HCT116 (cell line): ENCODE measurements around the gene SPINK2. TPM values are rescaled to one million over a fixed set of nuclear protein-coding genes. Genes with fewer than 3 reads are reported as not detected.

ENCODE experiments used
- ATAC-seq: fragments of 200-7000 bp; cut with Tn5 transposase; 2 replicates; pipeline ENCODE4 v1.9.1; 2020; ENCODE audit warnings: mild to moderate bottlenecking, moderate library complexity
- BruUV-seq: library from RNA; stranded (reverse); fragments of 400-500 nt; replicated peaks from 2 replicates; lab custom pipeline; 2021; lab: Mats Ljungman, UMichigan
- CTCF ChIA-PET: fragments of 300-600 bp; sonication (Branson Sonifier 250); formaldehyde crosslinking; loops from one replicate; lab custom pipeline; 2021; ENCODE audit warnings: antibody characterized with exemption; lab: Charles Lee
- POLR2A ChIA-PET: fragments of 300-600, 350-600 bp; sonication (Branson Sonifier 250); formaldehyde crosslinking; loops from one replicate; lab custom pipeline; 2021; ENCODE audit warnings: antibody characterized with exemption; lab: Charles Lee
- RAD21 ChIA-PET, 2 experiments: fragments of 300-600 bp; sonication (Branson Sonifier 250); formaldehyde crosslinking; loops; one replicate each; lab custom pipeline; 2023; ENCODE audit warnings: low total read pairs in 2 of 2; ENCODE audit not compliant: uncharacterized antibody in 2 of 2, unreplicated experiment in 2 of 2, low non-redundant PET in 1 of 2; lab: Charles Lee
- DNase-seq: peaks from one replicate; pipeline ENCODE4 v3.0.0-alpha.2; 2010; ENCODE audit warnings: low read depth, low spot score
- H2AFZ ChIP-seq: fragments of 200-600 bp; shearing (Covaris generic), sonication (generic); 2 replicates; pipeline ENCODE4 v1.6.1; 2017; ENCODE audit warnings: low read depth, mixed run types, mixed read lengths, antibody characterized with exemption, low read length; ENCODE audit not compliant: poor library complexity, severe bottlenecking
- H3K27ac ChIP-seq: 2 replicates; pipeline ENCODE4 v1.5.1; 2012; ENCODE audit warnings: low read depth, low read length
- H3K27me3 ChIP-seq: fragments of 200-600 bp; sonication (generic); 2 replicates; pipeline ENCODE4 v1.6.1; 2016; ENCODE audit warnings: mixed run types, low read length, mixed read lengths; ENCODE audit not compliant: insufficient read depth
- H3K36me3 ChIP-seq, 2 experiments: fragments of 200-500 bp in 1 of 2; fragments of 200-600 bp in 1 of 2; sonication (Bioruptor generic) in 1 of 2; sonication (generic) in 1 of 2; 2 replicates each; pipeline versions ENCODE4 v1.5.1 to v1.6.1; 2014 to 2016; ENCODE audit warnings: low read length in 2 of 2, inconsistent platforms in 1 of 2, mixed read lengths in 1 of 2, mixed run types in 1 of 2; ENCODE audit not compliant: insufficient read depth in 2 of 2, control insufficient read depth in 1 of 2
- H3K4me1 ChIP-seq, 2 experiments: fragments of 200-600 bp in 1 of 2; sonication (generic) in 1 of 2; 2 replicates each; pipeline versions ENCODE4 v1.5.1 to v1.6.1; 2012 to 2017; ENCODE audit warnings: low read length in 2 of 2, inconsistent platforms in 1 of 2, mild to moderate bottlenecking in 1 of 2, mixed read lengths in 1 of 2, mixed run types in 1 of 2, moderate library complexity in 1 of 2; ENCODE audit not compliant: insufficient read depth in 2 of 2, control insufficient read depth in 1 of 2
- H3K4me2 ChIP-seq: fragments of 200-600 bp; sonication (generic); 2 replicates; pipeline ENCODE4 v1.6.1; 2017; ENCODE audit warnings: mixed run types, low read length, mixed read lengths
- H3K4me3 ChIP-seq, 2 experiments: fragments of 200-600 bp in 1 of 2; sonication (generic) in 1 of 2; replicated peaks in 1 of 2; 2 replicates each; pipeline ENCODE4 v1.5.1; 2011 to 2016; ENCODE audit warnings: low read length in 2 of 2, control low read depth in 1 of 2, low read depth in 1 of 2, mild to moderate bottlenecking in 1 of 2, mixed read lengths in 1 of 2, mixed run types in 1 of 2
- H3K79me2 ChIP-seq: fragments of 200-600 bp; sonication (generic); 2 replicates; pipeline ENCODE4 v1.6.1; 2017; ENCODE audit warnings: mild to moderate bottlenecking, mixed run types, low read length, moderate library complexity, mixed read lengths; ENCODE audit not compliant: insufficient read depth
- H3K9ac ChIP-seq: fragments of 200-600 bp; sonication (generic); 2 replicates; pipeline ENCODE4 v1.6.1; 2016; ENCODE audit warnings: low read length, mixed read lengths
- H3K9me2 ChIP-seq: fragments of 200-600 bp; sonication (generic), shearing (Covaris generic); 2 replicates; pipeline ENCODE4 v1.6.1; 2017; ENCODE audit warnings: mixed run types, mild to moderate bottlenecking, moderate library complexity; ENCODE audit not compliant: insufficient read depth
- H3K9me3 ChIP-seq, 2 experiments: fragments of 200-500 bp in 1 of 2; fragments of 200-600 bp in 1 of 2; sonication (Bioruptor generic) in 1 of 2; sonication (generic) in 1 of 2; 2 replicates each; pipeline ENCODE4 v1.6.1; 2014 to 2017; ENCODE audit warnings: low read length in 2 of 2, mixed read lengths in 2 of 2, inconsistent platforms in 1 of 2, low read depth in 1 of 2, mild to moderate bottlenecking in 1 of 2, mixed run types in 1 of 2, moderate library complexity in 1 of 2; ENCODE audit not compliant: control insufficient read depth in 1 of 2, insufficient read depth in 1 of 2
- H4K20me1 ChIP-seq: fragments of 200-600 bp; sonication (generic), shearing (Covaris generic); 2 replicates; pipeline ENCODE4 v1.6.1; 2017; ENCODE audit warnings: mixed run types, mild to moderate bottlenecking, moderate library complexity; ENCODE audit not compliant: insufficient read depth
- CBX3 ChIP-seq: IDR thresholded peaks from 2 replicates; pipeline ENCODE4 v1.6.1; 2012; ENCODE audit warnings: low read depth
- EGR1 ChIP-seq: IDR thresholded peaks from 2 replicates; pipeline ENCODE4 v1.6.1; 2012; ENCODE audit warnings: low read depth
- EZH2 ChIP-seq: fragments of 200-600 bp; sonication (generic); IDR thresholded peaks from 2 replicates; pipeline ENCODE4 v1.6.1; 2017; ENCODE audit warnings: antibody characterized with exemption, mixed run types
- FOSL1 ChIP-seq: IDR thresholded peaks from 2 replicates; pipeline ENCODE4 v1.6.1; 2012; ENCODE audit warnings: low read depth
- MAX ChIP-seq: IDR thresholded peaks from 2 replicates; pipeline ENCODE4 v1.6.1; 2012
- POLR2A ChIP-seq: IDR thresholded peaks from 2 replicates; pipeline ENCODE4 v1.7.0; 2011; ENCODE audit warnings: borderline replicate concordance; ENCODE audit not compliant: insufficient read depth, insufficient read length; ENCODE audit errors: extremely low read depth
- SIN3A ChIP-seq: IDR thresholded peaks from 2 replicates; pipeline ENCODE4 v1.6.1; 2012; ENCODE audit warnings: low read depth
- SP1 ChIP-seq: IDR thresholded peaks from 2 replicates; pipeline ENCODE4 v1.6.1; 2012; ENCODE audit warnings: low read depth
- YY1 ChIP-seq: IDR thresholded peaks from 2 replicates; pipeline ENCODE4 v1.6.1; 2011; ENCODE audit warnings: low read length, low read depth, moderate library complexity, mild to moderate bottlenecking; ENCODE audit not compliant: insufficient replicate concordance; ENCODE audit errors: extremely low read depth
- ZBTB33 ChIP-seq: IDR thresholded peaks from 2 replicates; pipeline ENCODE4 v1.6.1; 2011; ENCODE audit warnings: mild to moderate bottlenecking, low read length, moderate library complexity; ENCODE audit not compliant: insufficient replicate concordance; ENCODE audit errors: extremely low read depth
- ZFX ChIP-seq: fragments of 450-650 bp; IDR thresholded peaks from 2 replicates; pipeline ENCODE4 v1.6.1; 2017
- ZNF274 ChIP-seq: fragments of 200-500 bp; sonication (Bioruptor generic); IDR thresholded peaks from 2 replicates; pipeline ENCODE4 v1.6.1; 2014; ENCODE audit warnings: mild to moderate bottlenecking, low read depth, low read length, inconsistent platforms
- intact Hi-C: fragments of 100-400 bp; cut with micrococcal nuclease; formaldehyde crosslinking; loops from 2 replicates; pipeline ENCODE4 v1.10.0; 2022
- total RNA-seq: library from RNA; stranded (reverse); gene quantifications from one replicate; pipeline ENCODE4 v1.2.1, GENCODE V29; 2021; ENCODE audit not compliant: unreplicated experiment
- TF ChIP-seq, protein P1 (sequence below): IDR thresholded peaks from 2 replicates; pipeline ENCODE4 v1.6.1; 2012

Gene SPINK2
- total RNA-seq, 1 experiment from 2014 or later: 2.4 TPM

- no TSS peak for BruUV-seq
- Histone ChIP-seq H3K36me3 (no peaks in the 10 kb centered on the region), H3K4me1 (no peaks in the 10 kb centered on the region), H3K9me3 (no peaks in the 10 kb centered on the region), H3K4me3 (no peak overlapping the region), H4K20me1 (no peaks in the 10 kb centered on the region), H3K27me3 (no peaks in the 10 kb centered on the region), H3K27ac (no peak overlapping the region), H3K79me2 (no peaks in the 10 kb centered on the region), H3K9me2 (no peaks in the 10 kb centered on the region), H2AFZ (no peak overlapping the region), H3K9ac (no peak overlapping the region), H3K4me2 (no peak overlapping the region)
- TF ChIP-seq SIN3A (no peak), ZBTB33 (no peak), SP1 (no peak), EZH2 (no peak), CBX3 (no peak), ZFX (no peak), FOSL1 (no peak), YY1 (no peak), POLR2A (no peak), EGR1 (no peak), ZNF274 (no peak), MAX (no peak)
- TF ChIP-seq, protein P1, sequence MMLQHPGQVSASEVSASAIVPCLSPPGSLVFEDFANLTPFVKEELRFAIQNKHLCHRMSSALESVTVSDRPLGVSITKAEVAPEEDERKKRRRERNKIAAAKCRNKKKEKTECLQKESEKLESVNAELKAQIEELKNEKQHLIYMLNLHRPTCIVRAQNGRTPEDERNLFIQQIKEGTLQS: no peak
- CTCF ChIA-PET: interaction anchor here (1.0 kb wide), 1 partner anchor 13 kb away, joined by 3 read pairs; no protein-coding TSS in a partner anchor
- RAD21 ChIA-PET: no interaction called here
- intact Hi-C loops: no loop called here
- DNase-seq (no peak), ATAC-seq (no peak)
- POLR2A ChIA-PET: no interaction called here
These were observed 49.4 kb downstream of the SPINK2 start for GRCh38 chr4:56772134-56772533.
